ENCODE results near the gene SLC25A12.
"Not testable (repeated sequence)": the region's sequence is repeated elsewhere in the genome, so short reads cannot be mapped to it uniquely, and the experiment has no call there.

The SLC25A12 gene

DNA sequence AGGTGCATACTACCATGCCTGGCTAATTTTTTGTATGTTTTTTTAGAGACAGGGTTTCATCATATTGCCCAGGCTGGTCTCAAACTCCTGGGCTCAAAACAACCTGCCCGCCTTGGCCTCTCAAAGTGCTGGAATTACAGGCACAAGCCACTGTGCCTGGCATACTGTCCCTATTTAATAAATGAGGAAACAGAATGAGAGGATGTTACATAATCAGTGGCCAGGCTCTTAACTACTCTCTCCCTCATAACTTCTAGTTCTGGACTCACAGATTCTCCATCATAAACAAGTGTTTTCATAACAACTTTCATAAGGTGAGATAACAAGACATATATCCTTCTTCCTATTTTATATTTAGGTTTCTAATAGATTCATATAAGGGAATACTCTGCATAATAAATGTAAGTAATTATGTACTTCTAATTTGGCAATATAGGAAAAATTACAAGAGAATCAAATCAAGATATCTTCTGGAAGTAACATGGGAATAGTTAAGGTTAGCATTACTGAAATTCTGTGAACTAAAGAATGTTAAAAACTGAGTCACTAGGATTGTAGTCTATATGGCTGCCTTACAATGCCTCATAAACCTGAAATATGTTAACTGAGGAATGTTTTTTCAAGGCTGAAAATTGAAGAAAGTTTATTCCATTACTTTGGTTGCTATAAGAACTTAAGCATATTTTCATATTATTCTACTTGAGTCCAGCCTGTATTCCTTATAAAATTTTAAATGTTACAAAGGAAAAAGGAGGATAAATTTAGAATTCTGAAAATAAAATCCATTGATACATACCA lies 71.3 kb downstream of the SLC25A12 start:
- no peak for DNase-seq (ENCODE audit: low read depth)

DNA sequence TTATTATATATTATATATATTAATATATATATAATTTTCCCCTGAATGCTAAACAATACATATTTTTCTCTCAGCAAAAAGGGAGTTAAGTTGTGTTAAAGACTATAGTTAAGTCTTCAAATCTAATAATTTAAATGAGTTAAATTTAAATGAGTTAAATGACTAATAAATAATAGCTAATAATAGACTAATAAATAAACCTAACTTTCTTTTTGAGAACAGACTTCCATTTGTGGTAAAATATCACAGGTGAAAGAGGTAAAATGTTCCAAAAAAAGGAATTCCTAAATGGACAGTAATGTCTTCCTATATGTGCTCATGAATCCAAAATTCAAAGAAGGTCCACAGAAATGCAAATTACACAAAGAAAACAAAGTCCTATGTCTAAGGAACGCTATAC lies 74.6 kb downstream of the SLC25A12 start:
- no peak for DNase-seq (ENCODE audit: low read depth)

DNA sequence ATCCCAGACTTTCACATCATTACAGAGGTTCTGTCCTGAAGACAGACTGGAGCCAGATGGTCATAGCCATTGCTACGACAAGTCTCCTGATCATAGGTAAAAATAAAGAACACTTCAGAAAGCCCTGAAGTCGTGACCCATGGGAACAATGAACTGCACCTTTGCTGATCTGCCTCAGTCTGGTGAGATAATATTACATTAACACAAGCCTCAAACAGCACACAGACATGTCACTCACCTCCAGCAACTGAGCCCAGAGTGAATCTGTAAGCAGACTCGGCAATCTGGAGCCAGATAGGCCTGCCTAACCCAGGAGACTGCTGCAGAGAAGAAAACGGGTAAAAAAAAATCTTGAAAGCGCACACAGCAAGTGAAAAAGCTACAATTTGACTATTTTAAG lies 79.2 kb downstream of the SLC25A12 start:
- no peak for DNase-seq (ENCODE audit: low read depth)

DNA sequence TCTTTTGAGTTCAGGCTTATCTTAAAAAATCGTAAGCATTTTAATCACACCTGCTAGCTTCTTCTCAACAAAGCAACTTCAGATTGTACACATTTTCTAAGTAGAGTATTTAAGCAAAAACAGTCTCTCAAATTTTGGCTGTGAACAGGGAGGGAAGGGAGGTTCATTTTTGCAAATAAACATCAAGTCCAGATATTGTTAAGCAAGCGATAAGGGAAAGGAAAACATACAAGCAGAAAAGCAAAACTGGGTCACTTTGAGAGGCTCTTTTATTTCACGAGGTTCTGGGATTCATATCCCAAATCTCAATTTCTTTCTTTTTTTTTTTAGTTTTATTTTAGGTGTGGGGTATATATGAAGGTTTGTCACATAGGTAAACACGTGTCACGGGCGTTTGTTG lies 79.9 kb downstream of the SLC25A12 start:
- DNase-seq (ENCODE audit: low read depth) = no peak

DNA sequence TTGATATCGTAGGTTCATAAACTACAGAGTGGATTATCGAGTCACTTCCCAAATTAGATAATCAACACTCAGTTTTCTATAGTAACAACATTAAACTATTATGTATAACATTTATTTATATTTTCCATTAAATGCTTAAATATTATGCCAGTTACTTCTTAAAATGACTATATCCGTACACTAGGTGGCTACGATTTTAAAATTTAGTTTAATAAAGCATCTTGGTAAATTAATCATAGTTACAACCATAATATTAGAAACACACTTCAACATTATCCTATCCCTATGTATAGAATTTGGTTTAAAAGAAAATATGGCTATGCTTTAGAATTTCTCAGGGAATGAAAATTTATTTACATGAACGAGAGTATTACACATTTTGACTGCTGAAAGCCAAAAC lies 80.3 kb downstream of the SLC25A12 start:
- DNase-seq (ENCODE audit: low read depth) = no peak

DNA sequence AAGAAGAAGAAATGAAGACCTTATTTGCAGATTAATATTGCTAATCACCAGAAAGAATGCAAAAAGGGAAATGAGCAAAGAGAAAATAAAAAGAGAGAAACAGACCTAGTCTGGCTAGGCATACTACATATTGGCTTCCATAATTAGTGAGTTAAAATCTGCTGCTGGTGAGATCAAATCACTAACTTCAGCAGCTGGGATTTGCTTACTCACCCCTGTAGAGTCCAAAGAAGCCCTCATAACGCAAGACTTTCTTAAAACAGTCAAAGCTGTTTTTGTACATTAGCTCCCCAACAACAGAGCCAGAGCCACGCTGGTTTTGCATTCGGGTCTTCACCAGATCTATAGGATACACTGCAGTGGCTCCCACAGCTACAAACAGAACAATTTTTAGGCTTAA lies 80.9 kb downstream of the SLC25A12 start:
- no peak for DNase-seq (ENCODE audit: low read depth)

DNA sequence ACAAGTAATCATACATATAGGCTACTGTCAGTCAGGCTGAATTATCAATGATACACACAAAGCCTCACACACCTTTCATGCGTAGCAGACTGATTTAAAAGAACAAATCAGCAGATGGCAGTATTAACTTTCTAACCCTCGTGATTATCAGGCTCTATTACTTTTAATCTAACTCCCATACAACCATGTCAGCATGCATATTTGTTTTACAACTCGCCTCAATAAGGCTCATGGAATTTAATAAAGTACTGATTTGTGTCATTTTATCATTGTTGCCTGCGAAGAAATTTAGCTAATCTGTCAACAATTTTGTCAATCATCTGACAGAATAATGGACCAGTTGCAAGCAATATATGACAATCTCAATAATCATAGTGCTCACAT lies 82.8 kb downstream of the SLC25A12 start:
- DNase-seq (ENCODE audit: low read depth) = no peak

DNA sequence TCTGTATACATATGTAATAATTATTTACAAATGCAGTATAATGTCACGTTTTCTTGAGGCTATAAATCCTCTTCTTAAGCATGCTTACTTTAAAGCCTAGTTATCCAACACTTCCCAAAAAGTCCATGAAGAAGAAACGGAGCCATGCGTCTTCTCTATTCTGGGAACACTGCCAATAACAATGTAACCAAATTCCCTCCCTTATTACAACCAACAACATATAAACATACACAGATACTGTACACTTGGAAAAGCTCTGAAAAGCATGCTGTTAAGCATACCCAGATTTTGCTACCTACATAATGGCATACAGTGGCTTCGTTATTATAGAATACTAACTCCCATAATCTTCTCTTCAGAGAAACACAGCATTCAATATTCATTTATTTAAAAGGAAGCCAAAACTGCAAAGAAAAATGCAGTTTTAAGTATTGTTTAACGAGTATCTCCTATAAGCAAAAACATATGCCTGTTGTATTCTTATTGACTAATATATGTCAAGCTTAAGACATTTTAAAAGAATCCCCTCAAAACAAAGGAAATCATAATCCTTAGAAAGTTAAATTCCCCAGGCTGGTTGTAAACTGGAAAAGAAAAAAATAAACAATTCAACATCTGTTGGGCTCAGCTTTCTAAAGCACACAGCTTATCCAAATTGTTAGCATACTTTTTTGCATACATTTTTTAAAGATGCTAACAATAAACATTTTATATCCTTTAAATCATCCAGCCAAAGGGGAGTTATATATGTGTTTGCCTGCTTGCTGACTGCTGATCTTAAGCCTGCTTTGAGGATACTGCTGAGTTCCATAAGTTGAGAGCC lies 83.4 kb downstream of the SLC25A12 start:
- no peak for DNase-seq (ENCODE audit: low read depth)

DNA sequence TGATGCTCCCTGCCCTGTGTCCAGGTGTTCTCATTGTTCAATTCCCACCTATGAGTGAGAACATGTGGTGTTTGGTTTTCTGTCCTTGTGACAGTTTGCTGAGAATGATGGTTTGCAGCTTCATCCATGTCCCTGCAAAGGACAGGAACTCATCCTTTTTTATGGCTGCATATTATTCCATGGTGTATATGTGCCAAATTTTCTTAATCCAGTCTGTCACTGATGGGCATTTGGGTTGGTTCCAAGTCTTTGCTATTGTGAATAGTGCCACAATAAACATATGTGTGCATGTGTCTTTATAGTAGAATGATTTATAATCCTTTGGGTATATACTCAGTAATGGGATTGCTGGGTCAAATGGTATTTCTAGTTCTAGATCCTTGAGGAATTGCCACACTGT lies 85.2 kb downstream of the SLC25A12 start:
- DNase-seq (ENCODE audit: low read depth) = not testable (repeated sequence)

DNA sequence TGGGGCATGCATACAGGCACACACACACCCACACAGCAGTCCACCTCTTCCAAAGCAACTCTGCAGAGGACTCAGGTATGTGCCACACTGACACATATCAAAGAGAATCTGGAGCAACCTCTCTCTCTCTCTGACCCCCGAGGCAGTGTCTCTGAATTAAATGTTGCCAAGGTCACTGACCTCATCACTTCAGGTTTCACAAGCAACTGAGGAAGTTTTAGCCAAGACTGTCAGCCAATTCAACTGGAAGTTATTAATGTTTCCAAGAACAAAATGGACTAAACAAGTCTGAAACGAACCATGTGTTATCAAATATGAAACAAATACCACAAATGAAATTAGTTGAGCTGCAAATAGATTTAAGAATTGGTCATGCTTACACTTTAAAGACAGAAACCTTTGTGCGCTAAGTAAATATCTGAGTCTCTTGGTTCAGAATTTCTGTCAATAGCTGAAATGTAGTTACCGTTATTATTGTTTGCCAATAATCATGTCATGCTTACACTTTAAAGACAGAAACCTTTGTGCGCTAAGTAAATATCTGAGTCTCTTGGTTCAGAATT lies 86.1 kb downstream of the SLC25A12 start:
- DNase-seq (ENCODE audit: low read depth) = no peak

DNA sequence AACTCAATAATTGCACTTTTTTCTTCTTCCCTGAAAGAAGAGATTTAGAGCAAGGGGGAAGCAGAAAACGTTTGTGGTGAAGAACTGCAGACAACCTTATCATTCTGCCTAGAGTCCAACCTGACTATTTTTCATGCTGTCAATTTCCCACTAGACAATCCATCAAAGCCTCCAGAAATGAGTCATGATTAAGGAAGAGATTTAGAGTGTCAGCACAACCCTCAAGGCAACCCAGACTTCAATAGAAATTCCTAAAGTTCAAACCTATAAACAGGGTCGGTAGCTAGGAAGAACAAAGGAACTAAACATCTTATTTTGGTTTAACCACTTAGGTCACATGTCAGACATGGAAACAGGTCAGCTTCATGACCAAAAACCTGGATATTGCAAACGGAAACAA lies 86.9 kb downstream of the SLC25A12 start:
- no peak for DNase-seq (ENCODE audit: low read depth)

DNA sequence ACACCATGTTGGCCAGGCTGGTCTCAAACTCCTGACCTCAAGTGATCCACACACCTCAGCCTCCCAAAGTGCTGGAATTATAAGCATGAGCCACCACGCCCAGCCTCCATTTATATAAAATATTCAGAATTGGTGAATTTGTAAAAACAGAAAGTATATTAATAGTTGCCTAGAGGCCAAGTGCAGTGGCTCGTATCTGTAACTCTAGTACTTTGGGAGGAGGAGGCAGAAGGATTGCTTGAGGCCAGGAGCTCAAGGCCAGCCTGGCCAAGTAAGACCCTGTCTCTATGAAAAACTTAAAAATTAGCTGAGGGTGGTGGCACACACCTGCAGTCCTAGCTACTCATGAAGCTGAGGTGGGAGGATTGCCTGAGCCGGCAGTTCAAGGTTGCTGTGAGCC lies 89.6 kb downstream of the SLC25A12 start:
- no peak for DNase-seq (ENCODE audit: low read depth)

DNA sequence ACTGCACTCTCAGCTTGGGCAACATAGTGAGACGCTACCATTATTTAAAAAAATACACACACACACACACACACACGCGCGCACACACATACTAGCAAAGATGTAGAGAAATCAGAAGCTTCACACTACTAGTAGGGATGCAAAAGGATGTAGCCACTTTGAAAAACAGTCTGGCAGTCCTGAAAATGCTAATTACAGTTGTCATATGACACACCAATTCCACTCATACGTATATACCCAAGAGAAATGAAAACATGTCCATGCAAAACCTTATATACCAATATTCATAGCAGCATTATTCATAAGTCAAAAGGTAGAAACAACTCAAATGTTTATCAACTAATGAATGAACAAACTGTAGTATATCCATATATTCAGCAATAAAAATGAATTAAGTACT lies 90.3 kb downstream of the SLC25A12 start:
- DNase-seq (ENCODE audit: low read depth) = no peak

DNA sequence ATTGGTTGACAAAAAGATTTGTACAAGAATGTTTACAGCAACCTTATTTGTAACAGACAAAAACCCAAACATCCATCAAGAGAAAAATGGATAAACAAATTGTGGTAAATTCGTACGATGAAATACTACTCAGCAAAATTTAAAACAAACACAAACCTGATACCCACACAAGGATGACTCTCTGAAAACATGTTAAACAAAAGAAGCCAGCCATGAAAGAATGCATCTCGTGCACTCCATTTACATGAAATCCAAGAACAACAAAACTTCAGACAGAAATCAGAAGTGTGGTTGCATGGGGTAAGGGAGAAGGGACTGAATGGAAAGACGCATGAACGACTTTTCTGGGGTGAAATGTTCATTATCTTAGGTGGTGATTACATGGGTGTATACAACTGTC lies 93.4 kb downstream of the SLC25A12 start:
- DNase-seq (ENCODE audit: low read depth) = no peak

DNA sequence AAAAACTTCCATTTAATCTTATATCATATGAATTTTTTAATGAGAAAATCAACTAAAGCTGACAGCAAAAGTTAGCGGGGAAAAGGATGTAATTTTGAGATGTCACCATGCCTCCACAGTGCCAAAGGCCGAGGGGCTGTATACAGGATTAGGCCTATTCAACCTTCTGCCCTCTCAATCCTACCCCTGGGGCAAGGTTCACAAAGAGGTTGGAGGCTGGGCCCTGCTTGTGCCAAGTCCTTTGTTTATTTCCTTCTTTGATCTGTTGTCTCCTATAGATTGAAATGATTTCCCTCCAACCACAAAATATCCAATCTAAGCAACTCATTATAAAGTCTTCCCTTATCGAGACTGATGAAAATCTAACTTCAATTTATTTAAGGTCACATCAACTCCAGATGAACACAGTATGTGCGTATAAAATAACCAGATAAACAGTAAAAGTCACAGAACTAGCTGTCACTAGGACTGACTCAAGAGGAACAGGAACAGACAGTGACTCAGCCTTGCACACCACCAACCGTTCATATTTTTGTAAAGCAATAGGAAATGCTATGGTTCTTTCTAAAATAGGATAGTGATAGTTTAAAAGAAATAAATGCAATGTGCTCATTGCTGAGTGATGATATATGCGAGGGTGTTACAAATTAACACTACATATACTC lies 95.8 kb downstream of the SLC25A12 start:
- no peak for DNase-seq (ENCODE audit: low read depth)

DNA sequence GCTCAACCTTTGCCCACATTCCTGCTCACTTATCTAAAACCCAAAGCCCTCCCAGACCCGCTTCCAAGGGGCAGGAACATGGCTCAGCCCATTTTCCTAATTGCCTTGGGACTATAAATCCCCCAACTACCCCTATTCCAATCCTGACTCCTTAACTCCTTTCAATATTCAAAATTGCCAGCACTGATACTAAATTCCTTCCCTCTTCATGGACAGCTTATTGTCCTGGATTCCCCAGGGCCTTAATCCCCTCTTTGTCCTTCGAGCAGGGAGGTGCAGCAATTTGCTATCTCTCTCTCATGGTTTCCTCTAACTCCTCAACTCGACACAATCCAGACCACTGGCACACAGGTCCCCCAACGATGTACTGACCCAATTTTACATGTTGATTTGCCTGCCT lies 99.1 kb downstream of the SLC25A12 start:
- no peak for DNase-seq (ENCODE audit: low read depth)

DNA sequence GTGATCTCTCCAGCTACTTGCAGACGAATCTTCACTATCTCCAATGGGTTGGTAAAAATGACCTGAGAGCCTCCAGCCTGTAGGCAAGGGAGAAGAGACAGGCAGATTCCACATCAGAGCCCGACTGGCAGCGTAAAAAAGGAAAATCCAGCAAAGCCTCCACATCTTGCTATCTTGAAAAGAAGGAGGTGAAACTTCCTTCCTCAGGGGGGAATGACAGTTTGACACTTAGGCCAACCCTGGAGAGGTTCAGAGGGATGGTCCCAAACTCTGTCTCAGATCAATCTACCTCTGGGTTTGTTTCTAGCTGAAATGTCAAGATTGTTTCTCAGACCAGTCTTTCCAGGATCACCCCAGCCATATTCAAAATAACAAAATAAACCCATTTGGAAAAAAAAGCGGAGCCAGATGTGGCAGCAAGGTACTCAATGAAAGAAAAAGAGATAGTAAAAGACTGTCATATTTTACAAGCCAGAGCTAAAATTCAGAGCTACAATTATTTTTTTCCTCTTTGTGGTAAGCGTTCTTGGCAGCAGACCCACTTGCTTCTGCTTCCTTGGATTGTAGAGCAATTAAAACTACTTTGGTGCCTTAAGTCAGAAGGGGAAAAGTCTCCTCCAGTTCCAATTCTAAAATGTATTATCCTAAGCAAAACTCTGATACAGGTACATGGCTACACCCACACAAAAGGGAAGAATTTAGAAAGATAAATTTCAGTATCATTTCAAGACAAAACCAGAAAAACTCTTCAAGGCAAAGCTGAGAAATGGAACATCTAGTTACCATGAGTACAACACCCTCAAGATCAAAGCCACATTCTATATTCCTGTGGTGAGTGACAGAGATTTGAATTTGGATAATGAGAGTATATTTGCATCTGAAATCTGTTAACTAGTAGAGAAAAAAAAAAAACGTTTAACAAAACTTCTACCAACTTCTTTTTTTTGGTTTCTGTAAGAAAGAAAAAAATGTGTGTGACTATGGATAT lies 100.1 kb downstream of the SLC25A12 start:
- no peak for DNase-seq (ENCODE audit: low read depth)

DNA sequence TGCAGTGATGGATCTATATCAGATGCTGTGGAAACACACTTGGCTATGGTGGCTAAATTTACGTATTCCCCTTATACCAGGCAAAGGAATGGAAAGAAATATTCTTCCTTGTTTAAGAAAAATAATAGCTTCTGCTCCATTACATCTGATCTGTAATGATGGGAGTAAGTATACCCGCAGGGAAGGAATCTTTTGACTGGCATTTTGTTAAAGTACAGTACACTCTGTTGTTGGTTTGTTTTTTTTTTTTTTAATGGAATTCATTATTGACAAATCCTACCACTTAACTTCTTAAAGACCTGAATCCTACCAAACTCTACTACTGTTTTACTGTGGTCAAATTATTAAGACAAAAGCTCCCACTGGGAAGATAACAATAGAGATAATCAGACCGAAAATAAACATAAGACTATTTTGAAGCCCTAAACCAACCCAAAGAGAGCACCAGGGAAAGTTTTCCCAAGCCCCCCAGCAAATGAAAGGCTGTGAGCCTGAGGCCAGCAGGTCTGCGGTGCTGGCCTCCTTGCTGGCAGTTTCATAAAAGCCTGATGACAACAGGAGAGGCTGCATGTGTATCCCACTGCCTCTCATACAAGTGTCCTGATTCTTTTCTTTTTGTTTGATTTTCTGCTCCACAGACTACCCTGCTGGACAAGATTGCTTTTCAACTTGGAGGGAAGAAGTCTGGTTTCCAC lies 101.0 kb downstream of the SLC25A12 start:
- DNase-seq (ENCODE audit: low read depth) = no peak

DNA sequence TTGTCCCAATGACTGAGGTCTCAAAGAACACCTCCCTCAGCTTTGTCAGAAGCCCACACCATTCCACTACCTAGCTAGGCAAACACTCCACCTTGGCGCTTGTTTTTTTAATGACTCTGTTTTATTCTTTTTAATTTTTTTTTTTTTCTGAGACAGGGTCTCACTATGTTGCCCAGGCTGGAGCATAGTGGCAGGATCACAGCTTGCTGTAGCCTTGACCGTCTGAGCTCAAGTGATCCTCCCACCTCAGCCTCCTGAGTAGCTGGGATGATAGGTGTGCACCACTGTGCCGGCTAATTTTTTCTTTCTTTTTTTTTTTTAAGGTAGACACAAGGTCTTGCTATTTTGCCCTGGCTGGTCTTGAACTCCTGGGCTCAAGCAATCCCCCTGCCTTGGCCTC lies 101.9 kb downstream of the SLC25A12 start:
- no peak for DNase-seq (ENCODE audit: low read depth)

DNA sequence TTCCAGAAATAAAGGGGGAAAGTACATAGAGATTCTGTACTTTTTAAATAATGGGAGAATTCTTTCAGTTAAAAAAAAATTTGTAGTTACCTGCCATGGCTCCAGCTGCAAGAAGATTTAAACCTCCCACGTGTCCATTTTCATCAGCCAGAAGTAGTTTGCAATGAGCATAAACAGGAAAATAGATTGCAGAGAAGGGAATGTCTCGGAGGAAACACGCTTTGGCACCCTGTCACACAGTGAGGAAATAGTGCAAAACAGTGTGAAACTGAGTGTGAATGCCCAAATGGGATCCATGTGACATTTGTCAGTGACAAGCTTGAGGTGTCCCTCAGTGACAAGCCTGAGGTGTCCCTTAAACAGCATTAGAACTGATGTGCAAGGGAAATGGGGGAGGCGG lies 102.7 kb downstream of the SLC25A12 start:
- DNase-seq (ENCODE audit: low read depth) = no peak

DNA sequence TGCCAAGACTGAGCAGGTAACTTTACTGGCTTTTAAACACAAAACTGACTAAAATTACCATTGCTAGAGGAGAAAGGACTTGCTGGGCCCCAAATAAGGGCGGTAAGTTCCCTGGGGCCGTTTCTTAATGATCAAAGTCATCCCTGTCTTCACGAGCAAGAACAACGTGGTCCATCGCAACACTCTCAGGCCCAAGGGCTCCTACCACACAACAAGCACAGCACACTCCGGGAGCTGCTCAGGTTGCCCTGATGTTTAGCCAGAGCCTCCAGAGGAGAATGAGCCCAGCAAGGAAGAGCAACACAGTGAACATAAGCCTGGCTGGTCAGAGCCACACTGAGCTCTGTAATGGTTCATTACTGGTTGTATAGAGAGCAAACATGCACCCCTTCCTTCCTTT lies 104.1 kb downstream of the SLC25A12 start:
- DNase-seq (ENCODE audit: low read depth) = no peak

Data from stimulated activated CD8-positive, alpha-beta memory T cell treated with anti-CD3 and anti-CD28 coated beads, Interleukin-12 subunit alpha, Interleukin-12 subunit beta, amount 100 ng/mL, for 4 hours (primary cell).